ENCODE results near the gene MYL10.

- TF ChIP-seq POLR2A (IDR thresholded peaks at IDR 0.05; ENCODE audit: control extremely low read depth in 1 of 2, low read depth in 2 of 2, low read length in 2 of 2) (no peak), KDM5A (IDR thresholded peaks at IDR 0.05; ENCODE audit: low read length) (no peak), CTCF (IDR thresholded peaks at IDR 0.05; ENCODE audit: control extremely low read depth in 1 of 3, insufficient read depth in 1 of 3, low read depth in 1 of 3, low read length in 3 of 3) (no peak), RXRA (IDR thresholded peaks at IDR 0.05; ENCODE audit: insufficient read depth, low read depth, low read length) (no peak), TBP (IDR thresholded peaks at IDR 0.05; ENCODE audit: low read depth, low read length) (no peak), EP300 (IDR thresholded peaks at IDR 0.05; ENCODE audit: borderline replicate concordance in 1 of 2, low read depth in 2 of 2, low read length in 2 of 2) (no peak), GABPA (IDR thresholded peaks at IDR 0.05; ENCODE audit: borderline replicate concordance, insufficient read depth, low read length) (no peak), ATF2 (IDR thresholded peaks at IDR 0.05; ENCODE audit: low read length) (no peak), CHD1 (IDR thresholded peaks at IDR 0.05; ENCODE audit: low read depth, low read length) (no peak), MAX (IDR thresholded peaks at IDR 0.05) (peak; percentile 67; the same call in 1 of the 2 replicates), TAF1 (IDR thresholded peaks at IDR 0.05; ENCODE audit: low read depth, low read length) (no peak)
These were observed 42.0 kb downstream of the MYL10 start for GRCh38 chr7:101586906-101587677.
